HAP-1 (cell line): ENCODE results near the gene GPC1.
"Not testable (repeated sequence)": the region's sequence is repeated elsewhere in the genome, so short reads cannot be mapped to it uniquely, and the experiment has no call there.

Experiments used
- DNase-seq, 2 experiments: peaks; one replicate each; pipeline ENCODE4 v3.0.0-alpha.2; 2016 to 2020; ENCODE audit warnings: low spot score in 2 of 2
- H3K27me3 ChIP-seq: fragments of 250-450 bp; sonication (Bioruptor Pico); 2 replicates; pipeline ENCODE4 v1.5.1; 2020; ENCODE audit warnings: low read depth, mild to moderate bottlenecking, moderate library complexity
- H3K36me3 ChIP-seq: fragments of 250-450 bp; sonication (Bioruptor Pico); replicated peaks from 2 replicates; pipeline ENCODE4 v1.5.1; 2020; ENCODE audit warnings: mild to moderate bottlenecking
- H3K4me1 ChIP-seq: fragments of 250-450 bp; sonication (Bioruptor Pico); 2 replicates; pipeline ENCODE4 v1.5.1; 2020; ENCODE audit warnings: mild to moderate bottlenecking
- H3K4me3 ChIP-seq: fragments of 250-450 bp; sonication (Bioruptor Pico); 2 replicates; pipeline ENCODE4 v1.5.1; 2020; ENCODE audit warnings: mild to moderate bottlenecking, moderate library complexity
- H3K9me3 ChIP-seq: fragments of 250-450 bp; sonication (Bioruptor Pico); 2 replicates; pipeline ENCODE4 v1.5.1; 2020; ENCODE audit warnings: mild to moderate bottlenecking, moderate library complexity
- in situ Hi-C: fragments of 300-500 bp; cut with MboI; formaldehyde crosslinking; loops from 3 replicates; pipeline ENCODE4 v1.14.3; 2020; ENCODE audit warnings: low sequenced_read_pairs, inconsistent platforms, mixed read lengths

GPC1 gene

DNA sequence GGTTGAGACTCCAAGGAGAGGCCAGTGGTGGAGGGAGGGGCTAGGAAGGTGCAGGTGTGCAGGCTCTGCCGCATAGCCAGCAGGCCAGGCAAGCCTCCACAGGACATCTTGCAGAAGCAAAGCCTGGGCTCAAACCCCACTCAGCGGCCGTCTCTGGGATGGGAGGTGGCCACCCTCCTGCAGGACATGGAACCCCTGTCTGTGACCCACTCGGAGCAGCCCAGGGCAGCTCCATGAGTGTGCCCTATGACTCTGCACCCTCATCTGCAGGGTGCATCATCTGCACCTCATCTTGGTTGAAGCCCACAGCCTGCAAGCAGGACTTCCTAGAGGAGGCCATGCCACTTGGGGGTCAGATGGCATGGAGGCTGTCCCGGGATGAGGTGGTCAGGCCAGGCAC, 46.3 kb downstream of the GPC1 start:
- no peak for DNase-seq
- Histone ChIP-seq H3K9me3 (no peaks in the 10 kb centered on the region), H3K36me3 (no peaks in the 10 kb centered on the region)

GRCh38 chr2:240482141-240482540, 46.7 kb downstream of the GPC1 start:
- in situ Hi-C loops: no loop called here
- Histone ChIP-seq H3K27me3 (peaks cover 2% of the 10 kb centered on the region; the same call in 1 of the 2 replicates), H3K9me3 (no peaks in the 10 kb centered on the region), H3K4me1 (no peaks in the 10 kb centered on the region), H3K4me3 (no peak overlapping the region), H3K36me3 (no peaks in the 10 kb centered on the region)
- DNase-seq: no peak

More for the DNA sequence above, 46.3 kb downstream of the GPC1 start:
- no peaks in the 10 kb centered on the region for H3K27me3 ChIP-seq
- H3K4me3 ChIP-seq: no peak overlapping the region
- in situ Hi-C loops: no loop called here
- H3K4me1 ChIP-seq: no peaks in the 10 kb centered on the region

- H3K9me3 ChIP-seq: peaks cover 11% of the 10 kb centered on the region; the same call in 1 of the 2 replicates
- H3K4me3 ChIP-seq: no peak overlapping the region
- DNase-seq: no peak
- in situ Hi-C loops: no loop called here
- peaks cover 3% of the 10 kb centered on the region; the same call in 1 of the 2 replicates for H3K27me3 ChIP-seq
- H3K36me3 ChIP-seq: no peaks in the 10 kb centered on the region
- H3K4me1 ChIP-seq: no peaks in the 10 kb centered on the region
Measured at GRCh38 chr2:240491483-240491882, 56.0 kb downstream of the GPC1 start.

- in situ Hi-C loops: no loop called here
- Histone ChIP-seq H3K4me1 (no peaks in the 10 kb centered on the region), H3K27me3 (no peaks in the 10 kb centered on the region), H3K4me3 (no peak overlapping the region), H3K36me3 (no peaks in the 10 kb centered on the region), H3K9me3 (peaks cover 11% of the 10 kb centered on the region; the same call in 1 of the 2 replicates)
- no peak for DNase-seq
Measured at GRCh38 chr2:240494194-240494793, 58.8 kb downstream of the GPC1 start.

- H3K4me1 ChIP-seq, H3K36me3 ChIP-seq, H3K27me3 ChIP-seq, H3K9me3 ChIP-seq, H3K4me3 ChIP-seq, in situ Hi-C loops: not testable (repeated sequence)
- peak in 1 of 2 experiments; percentile 33 for DNase-seq
Measured at GRCh38 chr2:240494942-240495341, 59.5 kb downstream of the GPC1 start.

- H3K9me3 ChIP-seq, H3K36me3 ChIP-seq, DNase-seq, H3K4me1 ChIP-seq, H3K4me3 ChIP-seq, in situ Hi-C loops, H3K27me3 ChIP-seq: not testable (repeated sequence)
Measured at GRCh38 chr2:240497082-240497481, 61.6 kb downstream of the GPC1 start.

DNA sequence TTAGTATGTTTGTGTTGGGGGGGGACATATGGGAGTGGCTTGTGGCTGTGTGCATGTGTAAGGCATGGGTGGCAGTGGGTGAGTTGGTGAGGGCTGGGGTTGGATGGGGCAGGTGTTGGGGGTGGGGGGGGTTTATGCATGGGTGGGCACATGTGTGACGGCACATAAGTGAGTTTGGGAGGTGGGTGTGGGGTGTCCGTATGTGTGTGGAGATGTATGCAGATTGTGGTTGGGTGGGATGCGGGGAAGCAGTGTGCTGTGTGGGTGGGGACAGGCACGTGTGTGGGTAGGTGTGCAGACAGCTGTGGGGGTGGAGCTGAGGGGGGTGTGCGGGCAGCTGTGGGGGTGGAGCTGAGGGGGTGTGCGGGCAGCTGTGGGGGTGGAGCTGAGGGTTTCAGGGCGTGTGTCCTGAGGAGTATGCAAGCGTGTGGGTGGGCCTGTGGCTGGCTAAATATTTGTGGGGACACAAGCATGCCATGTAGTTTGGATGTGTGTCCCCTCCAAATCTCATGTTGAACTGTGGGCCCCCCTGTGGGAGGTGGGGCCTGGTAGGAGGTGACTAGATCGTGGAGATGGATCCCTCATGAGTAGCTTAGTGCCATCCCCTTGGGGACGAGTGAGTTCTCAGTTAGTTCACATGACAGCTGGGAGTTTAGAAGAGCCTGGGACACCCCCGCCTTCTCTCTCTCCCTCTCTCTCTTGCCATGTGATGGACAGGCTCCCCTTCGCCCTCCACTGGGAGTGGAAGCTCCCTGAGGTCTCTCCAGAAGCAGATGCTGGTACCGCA, 62.9 kb downstream of the GPC1 start:
- Histone ChIP-seq H3K36me3 (no peaks in the 10 kb centered on the region), H3K4me3 (no peak overlapping the region), H3K27me3 (no peaks in the 10 kb centered on the region), H3K9me3 (no peaks in the 10 kb centered on the region), H3K4me1 (no peaks in the 10 kb centered on the region)
- DNase-seq: no peak
- in situ Hi-C loops: no loop called here

DNA sequence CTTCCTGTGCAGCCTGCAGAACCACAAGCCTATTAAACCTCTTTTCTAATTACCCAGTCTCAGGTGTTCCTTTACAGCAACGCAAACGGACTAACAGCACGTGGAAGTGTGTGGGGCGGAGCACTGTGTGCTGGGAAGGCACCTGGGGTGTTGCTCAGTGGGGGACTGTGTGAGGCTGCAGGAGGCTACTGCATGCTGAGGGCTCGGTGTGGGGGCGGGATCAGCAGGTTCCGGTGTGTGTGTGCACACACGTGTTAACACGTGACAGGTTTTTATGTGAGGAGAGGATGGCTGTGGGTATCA, 63.4 kb downstream of the GPC1 start:
- no peaks in the 10 kb centered on the region for H3K9me3 ChIP-seq
- no peak overlapping the region for H3K4me3 ChIP-seq
- H3K27me3 ChIP-seq: no peaks in the 10 kb centered on the region
- H3K4me1 ChIP-seq: no peaks in the 10 kb centered on the region
- DNase-seq: no peak
- in situ Hi-C loops: no loop called here
- no peaks in the 10 kb centered on the region for H3K36me3 ChIP-seq

DNA sequence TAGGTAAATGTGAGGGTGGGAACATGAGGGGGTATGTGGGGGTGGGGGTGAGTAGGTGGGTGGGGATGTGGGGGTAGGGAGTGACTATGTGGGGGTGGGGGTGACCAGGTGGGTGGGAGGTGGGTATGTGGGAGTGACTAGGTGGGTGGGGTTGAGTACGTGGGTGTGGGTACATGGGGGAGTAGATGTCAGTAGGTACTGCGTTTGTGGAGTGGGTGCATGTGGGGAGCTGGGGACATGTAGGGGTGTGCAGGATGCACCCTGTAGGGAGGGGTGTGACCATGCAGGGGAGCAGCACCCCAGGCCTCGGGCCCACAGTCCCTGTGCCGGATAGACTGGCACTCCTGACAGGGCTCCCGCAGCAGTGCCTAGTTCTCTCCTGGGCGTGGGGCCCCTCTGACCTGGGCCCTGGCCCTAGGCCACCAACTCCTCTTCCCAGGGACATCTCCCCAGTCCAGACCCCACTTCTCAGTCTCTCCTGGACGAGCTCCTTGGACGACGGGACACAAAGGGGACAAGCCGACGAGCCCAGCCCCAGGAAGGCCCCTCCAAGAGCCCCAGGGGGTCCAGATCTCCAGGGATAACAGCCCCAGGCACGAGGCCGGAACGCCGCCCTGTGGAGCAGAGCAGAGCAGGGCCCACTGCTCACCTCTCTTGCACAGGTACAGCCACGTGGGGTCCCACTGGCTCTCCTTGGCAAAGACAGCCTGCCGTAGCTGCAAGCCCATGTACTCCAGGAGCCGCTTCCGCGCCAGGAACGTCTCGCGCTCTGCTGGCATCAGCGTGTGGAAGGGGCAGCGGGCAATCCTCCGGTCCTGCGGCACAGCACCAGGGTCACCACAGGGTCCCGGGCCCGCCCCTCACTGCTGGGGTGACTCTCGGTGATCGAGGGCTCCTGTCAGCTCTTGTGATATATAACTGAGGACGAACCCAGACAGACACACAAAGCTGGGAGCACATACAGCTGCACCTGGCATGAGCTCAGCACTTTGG, 64.1 kb downstream of the GPC1 start:
- Histone ChIP-seq H3K36me3 (no peaks in the 10 kb centered on the region), H3K4me1 (no peaks in the 10 kb centered on the region), H3K4me3 (no peak overlapping the region), H3K9me3 (no peaks in the 10 kb centered on the region), H3K27me3 (no peaks in the 10 kb centered on the region)
- no peak for DNase-seq
- in situ Hi-C loops: no loop called here

DNA sequence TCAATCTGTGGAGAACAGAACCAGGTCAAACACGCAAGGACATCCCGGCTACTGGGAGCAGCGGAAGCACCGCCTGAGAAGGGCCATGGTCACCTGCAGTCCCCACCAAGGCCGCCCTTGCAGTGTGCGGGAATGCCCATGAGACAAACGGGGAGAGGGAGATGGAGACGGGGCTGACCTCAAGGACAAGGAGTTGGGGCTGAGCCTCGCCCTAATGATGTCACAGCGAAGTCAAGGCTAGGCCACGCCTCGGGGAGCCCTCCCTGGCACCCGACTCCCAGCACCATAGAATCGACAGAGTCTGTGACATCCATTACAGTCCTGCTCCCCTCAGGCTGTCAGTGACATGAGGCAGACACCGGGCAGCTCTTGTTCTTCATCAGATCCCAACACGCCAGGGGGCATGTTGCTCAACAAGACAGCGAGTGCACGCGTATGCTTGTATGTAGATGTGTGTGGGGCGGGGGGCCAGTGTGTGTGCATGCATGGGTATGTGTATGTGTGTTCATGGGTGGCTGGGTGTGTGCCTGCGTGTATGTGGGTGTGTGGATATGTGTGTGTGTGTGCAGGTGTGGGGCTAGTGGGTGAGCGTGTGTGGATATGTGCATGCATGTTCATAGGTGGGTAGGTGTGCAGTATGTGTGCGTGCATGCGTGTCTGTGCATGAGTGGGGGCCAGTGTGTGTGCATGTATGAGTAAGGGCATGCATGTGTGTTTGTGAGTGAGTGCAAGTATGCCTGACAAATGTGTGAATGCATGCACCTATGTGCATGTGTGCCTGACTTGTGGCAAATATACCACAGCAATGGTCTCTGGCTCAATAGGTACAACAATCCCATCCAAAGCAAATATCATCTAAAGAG, 65.3 kb downstream of the GPC1 start:
- Histone ChIP-seq H3K4me3 (no peak overlapping the region), H3K9me3 (no peaks in the 10 kb centered on the region), H3K36me3 (no peaks in the 10 kb centered on the region), H3K4me1 (no peaks in the 10 kb centered on the region), H3K27me3 (no peaks in the 10 kb centered on the region)
- in situ Hi-C loops: no loop called here
- no peak for DNase-seq

- H3K4me3 ChIP-seq: no peak overlapping the region
- in situ Hi-C loops: no loop called here
Measured at GRCh38 chr2:240501531-240501991, 66.1 kb downstream of the GPC1 start.

GRCh38 chr2:240502059-240502429, 66.6 kb downstream of the GPC1 start:
- DNase-seq: no peak
- in situ Hi-C loops: no loop called here
- Histone ChIP-seq H3K27me3 (no peaks in the 10 kb centered on the region), H3K9me3 (no peaks in the 10 kb centered on the region), H3K4me1 (no peaks in the 10 kb centered on the region), H3K36me3 (no peaks in the 10 kb centered on the region), H3K4me3 (no peak overlapping the region)

More at GRCh38 chr2:240501531-240501991, 66.1 kb downstream of the GPC1 start:
- H3K4me1 ChIP-seq: no peaks in the 10 kb centered on the region
- H3K27me3 ChIP-seq: no peaks in the 10 kb centered on the region
- no peaks in the 10 kb centered on the region for H3K9me3 ChIP-seq
- no peaks in the 10 kb centered on the region for H3K36me3 ChIP-seq
- DNase-seq: no peak

GRCh38 chr2:240502430-240503121, 67.1 kb downstream of the GPC1 start:
- H3K4me3 ChIP-seq: no peak overlapping the region
- no peak for DNase-seq
- H3K36me3 ChIP-seq: no peaks in the 10 kb centered on the region
- H3K27me3 ChIP-seq: no peaks in the 10 kb centered on the region
- H3K4me1 ChIP-seq: no peaks in the 10 kb centered on the region
- in situ Hi-C loops: no loop called here
- no peaks in the 10 kb centered on the region for H3K9me3 ChIP-seq
